Lower leg skin (tissue), 3 donors: ENCODE results near the gene FAM210B.

Experiments
- POLR2A ChIP-seq, 2 donors: fragments of 450-650 bp; IDR thresholded peaks; one replicate each; pipeline ENCODE4 v1.6.1; 2016 to 2017; ENCODE audit warnings: antibody characterized with exemption in 2 of 2, mild to moderate bottlenecking in 1 of 2, moderate library complexity in 1 of 2
- TF ChIP-seq, protein P1 (sequence below), 3 donors: fragments of 450-650 bp; IDR thresholded peaks; one replicate each; pipeline ENCODE4 v1.5.1; 2016; ENCODE audit warnings: antibody characterized with exemption in 3 of 3, mild to moderate bottlenecking in 3 of 3, moderate library complexity in 2 of 3

DNA sequence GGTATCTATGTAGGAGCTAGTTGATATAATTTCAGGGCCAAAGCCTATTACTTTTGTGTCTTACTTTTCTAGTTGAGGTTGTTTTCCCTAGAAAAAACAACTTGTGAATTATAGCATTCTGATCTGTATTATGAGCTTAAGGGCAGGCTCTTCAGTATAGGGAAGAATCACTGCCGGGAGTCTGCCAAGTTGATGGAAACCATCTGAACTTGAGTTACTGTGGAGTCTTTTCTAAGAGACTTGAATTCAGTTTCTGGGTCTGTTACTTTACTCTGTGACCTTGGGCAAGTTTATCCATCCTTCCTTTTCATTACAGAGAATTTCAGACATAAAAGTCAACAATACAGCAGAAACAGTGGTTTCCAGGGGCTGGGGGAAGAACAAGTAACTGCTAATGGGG is 51.2 kb downstream of the FAM210B start:
- TF ChIP-seq, protein P1, sequence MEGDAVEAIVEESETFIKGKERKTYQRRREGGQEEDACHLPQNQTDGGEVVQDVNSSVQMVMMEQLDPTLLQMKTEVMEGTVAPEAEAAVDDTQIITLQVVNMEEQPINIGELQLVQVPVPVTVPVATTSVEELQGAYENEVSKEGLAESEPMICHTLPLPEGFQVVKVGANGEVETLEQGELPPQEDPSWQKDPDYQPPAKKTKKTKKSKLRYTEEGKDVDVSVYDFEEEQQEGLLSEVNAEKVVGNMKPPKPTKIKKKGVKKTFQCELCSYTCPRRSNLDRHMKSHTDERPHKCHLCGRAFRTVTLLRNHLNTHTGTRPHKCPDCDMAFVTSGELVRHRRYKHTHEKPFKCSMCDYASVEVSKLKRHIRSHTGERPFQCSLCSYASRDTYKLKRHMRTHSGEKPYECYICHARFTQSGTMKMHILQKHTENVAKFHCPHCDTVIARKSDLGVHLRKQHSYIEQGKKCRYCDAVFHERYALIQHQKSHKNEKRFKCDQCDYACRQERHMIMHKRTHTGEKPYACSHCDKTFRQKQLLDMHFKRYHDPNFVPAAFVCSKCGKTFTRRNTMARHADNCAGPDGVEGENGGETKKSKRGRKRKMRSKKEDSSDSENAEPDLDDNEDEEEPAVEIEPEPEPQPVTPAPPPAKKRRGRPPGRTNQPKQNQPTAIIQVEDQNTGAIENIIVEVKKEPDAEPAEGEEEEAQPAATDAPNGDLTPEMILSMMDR (IDR thresholded peaks at IDR 0.05), result no peak
- no peak for TF ChIP-seq POLR2A (IDR thresholded peaks at IDR 0.05)
